ENCODE measurements around the gene PARD6B.
A peak's percentile ranks its signal among the peaks of the same experiment; 100 is the strongest.
"Not testable (repeated sequence)": the region's sequence is repeated elsewhere in the genome, so short reads cannot be mapped to it uniquely, and the experiment has no call there.

Gene PARD6B

DNA sequence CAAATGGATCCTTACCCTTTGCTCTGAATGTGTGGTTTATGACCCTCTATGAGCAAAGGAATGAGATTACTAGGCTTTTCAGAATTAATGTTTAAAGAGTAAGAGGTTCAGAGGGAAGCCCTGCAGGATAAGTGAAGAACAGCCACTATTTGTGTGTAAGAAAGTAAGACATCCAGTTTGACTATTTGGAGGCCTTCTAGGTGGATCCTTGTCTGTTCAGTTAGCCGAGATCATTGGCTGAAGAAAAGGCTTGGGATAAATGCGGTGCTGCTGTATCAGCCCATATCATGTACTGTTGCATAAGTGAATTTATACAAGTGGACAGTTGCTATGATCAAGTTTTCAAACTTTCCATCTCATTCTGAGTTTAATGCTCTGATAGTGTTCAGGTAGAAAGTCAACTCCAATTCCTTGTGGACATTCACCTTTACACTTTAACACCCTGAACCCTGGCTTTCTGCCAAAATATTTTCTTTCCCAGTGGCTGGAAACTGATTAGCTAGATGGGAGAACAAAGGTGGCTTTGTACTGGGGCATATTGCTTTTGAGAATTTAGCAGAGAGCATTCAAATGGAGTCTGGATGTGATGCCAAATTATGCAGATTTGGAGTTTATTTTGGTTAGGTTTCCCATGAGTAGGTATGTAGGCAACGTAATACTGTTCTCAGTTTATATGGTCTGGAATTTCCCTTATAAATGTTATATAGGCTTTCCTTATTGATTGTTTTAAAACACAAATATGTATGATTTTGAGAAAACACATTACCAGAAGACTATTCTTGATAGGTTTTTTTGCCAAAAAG lies 15.0 kb downstream of the PARD6B start:
- DNase-seq (ENCODE audit: low spot score), result peak; percentile 73

DNA sequence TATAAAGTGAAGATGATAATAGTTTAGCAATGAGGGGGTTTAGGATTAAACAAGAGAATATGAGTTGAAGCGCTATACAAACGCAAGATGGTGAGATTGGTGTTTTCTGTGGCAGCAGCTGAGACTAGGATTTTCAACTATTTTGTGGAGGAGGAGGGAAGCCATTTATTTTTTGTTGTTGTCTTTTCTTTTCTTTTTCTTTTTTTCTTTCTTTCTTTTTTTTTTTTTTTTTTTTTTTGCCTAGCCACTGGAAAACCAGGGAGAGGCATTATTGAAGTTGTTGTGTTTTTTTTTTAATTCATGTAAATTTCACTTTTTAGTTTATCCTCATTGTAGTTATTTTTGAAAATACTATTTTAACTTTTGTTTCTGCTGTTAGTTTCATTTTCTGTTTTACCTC lies 15.9 kb downstream of the PARD6B start:
- DNase-seq (ENCODE audit: low spot score), result no peak

- no peak for DNase-seq (ENCODE audit: low spot score)
Measured at GRCh38 chr20:50750145-50750671, 18.8 kb downstream of the PARD6B start.

- no peak for DNase-seq (ENCODE audit: low spot score)
Measured at GRCh38 chr20:50753152-50753551, 21.8 kb downstream of the PARD6B start.

- no peak for DNase-seq (ENCODE audit: low spot score)
Measured at GRCh38 chr20:50754420-50754819, 23.0 kb downstream of the PARD6B start.

GRCh38 chr20:50756447-50756846 lies 25.1 kb downstream of the PARD6B start:
- DNase-seq (ENCODE audit: low spot score), result no peak

- no peak for DNase-seq (ENCODE audit: low spot score)
Measured at GRCh38 chr20:50758469-50758868, 27.1 kb downstream of the PARD6B start.

GRCh38 chr20:50758992-50759391 lies 27.6 kb downstream of the PARD6B start:
- DNase-seq (ENCODE audit: low spot score), result no peak

DNA sequence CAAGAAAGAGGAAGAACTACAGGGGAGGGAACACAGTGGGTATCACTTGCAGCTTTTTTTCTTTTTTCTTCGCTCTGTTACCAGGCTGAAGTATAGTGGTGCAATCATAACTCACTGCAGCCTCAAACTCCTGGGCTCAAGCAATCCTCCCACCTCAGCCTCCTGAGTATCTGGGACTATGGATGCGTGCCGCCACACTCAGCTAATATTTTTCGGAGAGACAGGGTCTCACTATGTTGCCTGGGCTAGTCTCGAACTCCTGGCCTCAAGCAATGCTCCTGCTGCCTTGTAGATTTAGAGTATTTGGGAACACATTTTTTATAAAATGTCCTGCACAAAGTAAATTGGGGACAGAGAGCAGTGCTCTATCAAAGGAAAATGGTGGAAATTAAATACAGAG lies 28.3 kb downstream of the PARD6B start:
- no peak for DNase-seq (ENCODE audit: low spot score)

DNA sequence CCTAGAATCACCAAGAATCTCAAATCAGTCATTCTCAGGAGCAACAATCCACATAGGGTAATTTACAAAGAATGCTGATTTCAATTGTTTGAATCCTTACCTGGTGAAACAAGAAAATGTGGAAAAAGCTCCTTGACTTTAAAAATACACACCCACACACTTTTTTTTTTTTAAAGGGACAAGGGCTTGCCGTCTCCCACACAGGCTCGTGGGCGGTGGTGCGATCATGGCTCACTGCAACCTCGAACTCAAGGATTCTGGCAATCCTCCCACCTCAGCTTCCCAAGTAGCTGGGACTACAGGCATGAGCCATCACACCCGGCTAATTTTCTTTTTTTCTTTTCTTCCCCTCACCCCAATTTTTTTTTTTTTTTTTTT lies 30.7 kb downstream of the PARD6B start:
- no peak for DNase-seq (ENCODE audit: low spot score)

- DNase-seq (ENCODE audit: low spot score), result no peak
Measured at GRCh38 chr20:50762435-50763220, 31.2 kb downstream of the PARD6B start.

DNA sequence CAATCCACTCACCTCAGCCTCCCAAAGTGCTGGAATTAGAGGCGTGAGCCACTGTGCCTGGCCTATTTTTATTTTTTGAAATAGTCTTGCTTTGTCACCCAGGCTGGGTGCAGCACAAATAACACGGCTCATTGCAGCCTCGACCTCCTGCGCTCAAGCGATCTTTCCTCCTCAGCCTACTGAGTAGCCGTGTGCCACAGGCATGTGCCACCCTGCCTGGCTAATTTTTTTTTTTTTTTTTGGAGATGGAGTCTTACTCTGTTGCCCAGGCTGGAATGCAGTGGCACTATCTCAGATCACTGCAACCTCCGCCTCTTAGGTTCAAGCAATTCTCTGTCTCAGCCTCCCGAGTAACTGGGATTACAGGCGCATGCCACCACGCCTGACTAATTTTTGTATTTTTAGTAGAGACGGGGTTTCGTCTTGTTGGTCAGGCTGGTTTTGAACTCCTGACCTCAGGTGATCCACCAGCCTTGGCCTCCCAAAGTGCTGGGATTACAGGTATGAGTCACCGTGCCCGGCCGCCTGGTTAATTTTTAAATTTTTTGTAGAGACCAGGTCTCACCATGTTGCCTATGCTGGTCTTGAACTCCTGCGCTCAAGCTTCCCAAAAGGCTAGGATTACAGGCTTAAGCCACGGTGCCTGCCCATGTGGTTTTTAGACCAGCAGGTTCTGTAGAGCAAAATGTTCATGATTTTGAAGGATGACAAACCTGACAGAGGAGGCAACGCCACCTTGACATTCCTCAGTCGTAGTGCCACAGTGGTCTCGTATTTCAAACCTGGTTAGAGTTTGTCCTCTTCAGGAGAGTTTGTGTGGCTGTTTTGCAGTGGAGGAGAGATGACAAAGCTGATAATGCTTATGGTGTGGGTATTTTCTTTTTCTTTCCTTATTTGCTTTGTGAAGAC lies 32.4 kb downstream of the PARD6B start:
- DNase-seq (ENCODE audit: low spot score), result peak; percentile 49

GRCh38 chr20:50765251-50765650 lies 33.9 kb downstream of the PARD6B start:
- DNase-seq (ENCODE audit: low spot score), result not testable (repeated sequence)

- DNase-seq (ENCODE audit: low spot score), result no peak
Measured at GRCh38 chr20:50765674-50766073, 34.3 kb downstream of the PARD6B start.

- not testable (repeated sequence) for DNase-seq (ENCODE audit: low spot score)
Measured at GRCh38 chr20:50766955-50767809, 35.8 kb downstream of the PARD6B start.

GRCh38 chr20:50768991-50769390 lies 37.6 kb downstream of the PARD6B start:
- not testable (repeated sequence) for DNase-seq (ENCODE audit: low spot score)

DNA sequence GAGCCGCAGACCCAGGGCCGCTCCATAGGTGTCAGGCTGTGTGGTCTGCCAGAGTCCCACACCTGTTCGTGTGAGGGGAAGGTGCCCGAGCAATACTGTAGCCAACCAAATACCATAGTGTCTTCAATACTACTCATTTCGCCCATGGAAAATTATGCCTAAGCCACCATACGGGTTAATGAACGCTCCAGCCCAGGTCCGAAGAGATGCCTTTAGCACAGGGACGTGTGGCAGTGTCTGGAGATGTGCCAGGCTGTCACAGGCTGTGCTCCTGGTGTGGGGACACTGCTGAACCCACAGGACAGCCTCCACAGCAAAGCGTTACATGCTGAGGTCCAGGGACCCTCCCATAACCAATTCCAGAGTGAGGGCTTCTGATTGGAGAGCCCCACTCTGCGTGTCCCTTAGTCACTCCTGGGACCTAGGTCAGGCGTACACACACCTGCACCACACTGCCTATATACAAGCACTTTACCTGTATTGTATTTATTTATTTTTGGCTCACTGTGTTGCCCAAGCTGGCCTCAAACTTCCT lies 38.2 kb downstream of the PARD6B start:
- not testable (repeated sequence) for DNase-seq (ENCODE audit: low spot score)

DNA sequence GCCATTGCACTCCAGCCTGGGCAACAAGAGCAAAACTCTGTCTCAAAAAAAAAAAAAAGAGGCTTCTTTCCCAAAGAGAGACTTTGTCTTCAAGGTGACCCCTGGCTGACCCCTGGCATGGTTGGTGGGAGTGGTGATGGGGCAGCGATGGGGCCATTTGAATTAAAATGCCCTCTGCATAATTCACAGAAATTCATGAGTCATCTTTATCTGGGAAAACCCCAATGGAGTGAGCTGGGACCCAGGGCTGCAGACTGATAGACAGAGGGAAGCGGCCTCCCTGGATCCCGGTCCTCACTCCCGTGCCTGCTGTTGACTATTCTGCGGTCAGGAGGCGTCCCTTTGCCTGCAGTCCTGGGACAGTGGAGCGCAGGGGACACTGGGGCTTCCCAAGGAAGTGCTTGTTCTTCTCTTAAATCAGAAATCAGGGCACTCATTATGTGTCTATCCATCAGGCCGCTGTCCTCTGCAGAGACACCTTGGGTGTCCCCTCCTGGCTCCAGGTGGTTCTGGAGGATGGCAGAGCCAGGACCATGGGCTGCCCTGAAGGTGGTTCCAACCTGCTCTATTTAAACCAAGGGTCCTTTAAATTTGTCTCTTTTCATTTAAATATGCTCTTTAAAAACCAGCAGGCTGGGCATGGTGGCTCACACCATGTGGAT lies 40.2 kb downstream of the PARD6B start:
- DNase-seq (ENCODE audit: low spot score), result not testable (repeated sequence)

- no peak for DNase-seq (ENCODE audit: low spot score)
Measured at GRCh38 chr20:50772420-50773185, 41.2 kb downstream of the PARD6B start.
